ENCODE measurements around the gene COA1. TPM values are rescaled to one million over a fixed set of nuclear protein-coding genes. Genes with fewer than 3 reads are reported as not detected.

Gene COA1, protein sequence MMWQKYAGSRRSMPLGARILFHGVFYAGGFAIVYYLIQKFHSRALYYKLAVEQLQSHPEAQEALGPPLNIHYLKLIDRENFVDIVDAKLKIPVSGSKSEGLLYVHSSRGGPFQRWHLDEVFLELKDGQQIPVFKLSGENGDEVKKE
- total RNA-seq (2011; cell fraction: chromatin; rRNA removed; ENCODE audit: low replicate concordance): 181 and 261 TPM in 2 replicates
- 81.2 and 117 TPM in 2 replicates for total RNA-seq (2011; cell fraction: nucleolus; rRNA removed)
- 236 and 385 TPM in 2 replicates for total RNA-seq (2011; cell fraction: nucleoplasm; rRNA removed)
- total RNA-seq (2014; rRNA removed) (105 and 109 TPM in 2 replicates), total RNA-seq (2014; rRNA removed; fragmentation: Illumina TruSeq; extraction: Trizol) (197 TPM in 2 replicates), total RNA-seq (2015; rRNA removed; fragmentation: Illumina TruSeq; extraction: Trizol) (130 and 143 TPM in 2 replicates), total RNA-seq (2021) (137 and 149 TPM in 2 replicates), polyA plus RNA-seq (2011; rRNA removed) (98.9 and 105 TPM in 2 replicates), polyA plus RNA-seq (2014; fragmentation: Illumina TruSeq; extraction: Trizol) (190 and 215 TPM in 2 replicates), polyA plus RNA-seq (2014; fragmentation: Nextera tagmentation; extraction: Ambion mirVana) (100 to 1,000 TPM; 432 to 463 TPM), polyA plus RNA-seq (2014; rRNA removed) (181 and 203 TPM in 2 replicates), polyA minus RNA-seq (2011; rRNA and poly(A)+ RNA removed) (110 and 121 TPM in 2 replicates), Bru-seq, nascent RNA (percentile 91 among the genes with signal in this experiment), BruChase-seq, experiment 1, labeled RNA remaining after a 2-hour chase (percentile 95 among the genes with signal in this experiment), BruChase-seq, experiment 2, labeled RNA remaining after a 6-hour chase (percentile 94 among the genes with signal in this experiment)
- 79.1 and 145 TPM in 2 replicates for polyA plus RNA-seq (2011; cell fraction: cytosol; rRNA removed)
- 90.7 and 107 TPM in 2 replicates for polyA plus RNA-seq (2011; cell fraction: nucleus; rRNA removed)
- 163 and 167 TPM in 2 replicates for polyA plus RNA-seq (2012)
- polyA minus RNA-seq (2011; cell fraction: cytosol; rRNA and poly(A)+ RNA removed): 39.2 and 42.5 TPM in 2 replicates
- polyA minus RNA-seq (2011; cell fraction: nucleus; rRNA and poly(A)+ RNA removed): 60.6 and 89.1 TPM in 2 replicates
- long read RNA-seq, experiment 1, transcript COA1-201 (6 exons, 927 nt): major isoform, 71 of 165 reads
- long read RNA-seq, experiment 1, transcript COA1-219 (3 exons, 2,135 nt): minor isoform, 6 of 165 reads
- long read RNA-seq, experiment 1, transcript COA1-202 (7 exons, 1,085 nt): minor isoform, 5 of 165 reads
- long read RNA-seq, experiment 1, partial matches to known transcripts: 35 of 165 reads
- long read RNA-seq, experiment 1, other reads (novel, unspliced or antisense): 43 of 165 reads
- long read RNA-seq, experiment 2, transcript COA1-202 (7 exons, 1,085 nt): minor isoform, 6 of 101 reads
- long read RNA-seq, experiment 2, transcript COA1-203 (5 exons, 2,448 nt): minor isoform, 6 of 101 reads
- long read RNA-seq, experiment 2, transcript COA1-201 (6 exons, 927 nt): major isoform, 44 of 101 reads
- long read RNA-seq, experiment 2, partial matches to known transcripts: 16 of 101 reads
- long read RNA-seq, experiment 2, other reads (novel, unspliced or antisense): 28 of 101 reads
- long read RNA-seq, experiment 3, transcript COA1-201 (6 exons, 927 nt): major isoform, 66 of 128 reads
- long read RNA-seq, experiment 3, transcript COA1-202 (7 exons, 1,085 nt): minor isoform, 7 of 128 reads
- long read RNA-seq, experiment 3, partial matches to known transcripts: 27 of 128 reads
- long read RNA-seq, experiment 3, other reads (novel, unspliced or antisense): 23 of 128 reads

GRCh38 chr7:43729214-43729923 is at the start of gene COA1:
COA1 (minus strand) TSS chr7:43729523; CDS start chr7:43648614, 80,909 bp downstream.
- Histone ChIP-seq H3K9me3 (replicated peaks; ENCODE audit: control insufficient read depth, insufficient read depth, low read depth, low read length) (no peaks in the 10 kb centered on the region), H2AFZ (ENCODE audit: low read depth, low read length) (peak within 1 kb of the TSS; percentile 80), H3K4me1 (replicated peaks in 1 of 2; ENCODE audit: control insufficient read depth in 2 of 2, insufficient read depth in 2 of 2, low read length in 2 of 2) (peaks cover 9 to 11% of the 10 kb centered on the region in 2 experiments), H3K9me1 (ENCODE audit: control insufficient read depth, insufficient read depth, low read length) (no peaks in the 10 kb centered on the region), H3K9ac (ENCODE audit: insufficient read depth in 1 of 2, low read depth in 2 of 2, low read length in 2 of 2) (peak within 1 kb of the TSS; percentile 83 to 96), H3K4me3 (peak within 1 kb of the TSS; percentile 61), H3K4me2 (ENCODE audit: insufficient read depth, low read length) (peak within 1 kb of the TSS; percentile 92), H3K36me3 (ENCODE audit: control insufficient read depth, insufficient read depth, low read length) (peaks cover 17% of the 10 kb centered on the region; the same call in 2 of the 3 replicates), H4K20me1 (replicated peaks; ENCODE audit: control insufficient read depth, insufficient read depth, low read length) (no peaks in the 10 kb centered on the region), H3K79me2 (ENCODE audit: control insufficient read depth, insufficient read depth, low read length) (peaks cover 59% of the 10 kb centered on the region), H3K27ac (ENCODE audit: extremely low read depth, low read depth, low read length) (peak within 1 kb of the TSS; percentile 80), H3K27me3 (ENCODE audit: control insufficient read depth in 2 of 2, insufficient read depth in 2 of 2, low read length in 2 of 2) (no peaks in the 10 kb centered on the region)
- in situ Hi-C loops (cut with MboI): no loop called here
- no TSS peak for BruUV-seq (replicated peaks)
- ChIA-PET CTCF (ENCODE audit: low intra/inter-chr PET ratio) (interaction anchor here (1.2 kb wide), 1 partner anchor 109 kb away, joined by 3 read pairs; no protein-coding TSS in a partner anchor), POLR2A (interaction anchor here (0.6 to 4.8 kb wide), 16 partner anchors 7 to 991 kb away, joined by 3 to 32 read pairs (median 3); partner anchors contain the start of genes BLVRA and STK17A)
- FAIRE-seq (peak; percentile 90), DNase-seq (ENCODE audit: extremely low read depth in 1 of 4, low spot score in 3 of 4) (peak; percentile 76 to 96 (median 84)), ATAC-seq (peak; percentile 85)
- intact Hi-C loops (cut with micrococcal nuclease): loop anchor here (2.0 to 5.0 kb wide), 3 partner anchors 38 to 147 kb away; partner anchors contain the start of gene STK17A
- under 1% methylated on average over 60 of the region's 66 CpGs for WGBS (ENCODE audit: insufficient coverage, low coverage, missing lambda C conversion rate)
- TF ChIP-seq ZNF830 (CRISPR knock-in tag; IDR thresholded peaks at IDR 0.05) (no peak), THRAP3 (IDR thresholded peaks at IDR 0.05; ENCODE audit: borderline replicate concordance) (no peak), ZNF583 (CRISPR knock-in tag; IDR thresholded peaks at IDR 0.05) (0 out of 2 replicates have a peak, but pooled peaks have one; percentile 21), NELFE (IDR thresholded peaks at IDR 0.05; ENCODE audit: insufficient read depth, insufficient read length) (peak; percentile 30), ZC3H11A (IDR thresholded peaks at IDR 0.05; ENCODE audit: low read depth, low read length) (no peak), EZH2 (IDR thresholded peaks at IDR 0.05; ENCODE audit: borderline replicate concordance, low read depth, low read length) (no peak), RBM15 (IDR thresholded peaks at IDR 0.05; ENCODE audit: insufficient read depth, low read length) (no peak), WHSC1 (IDR thresholded peaks at IDR 0.05; ENCODE audit: low read length) (no peak), TEAD1 (CRISPR knock-in tag; IDR thresholded peaks at IDR 0.05) (peak in 1 of 2 experiments; percentile 24; a peak in 1 of 4 replicates), ESRRA (IDR thresholded peaks at IDR 0.05; ENCODE audit: borderline replicate concordance, low read depth) (peak; percentile 47; the same call in 1 of the 2 replicates)
- TF ChIP-seq, protein P1, sequence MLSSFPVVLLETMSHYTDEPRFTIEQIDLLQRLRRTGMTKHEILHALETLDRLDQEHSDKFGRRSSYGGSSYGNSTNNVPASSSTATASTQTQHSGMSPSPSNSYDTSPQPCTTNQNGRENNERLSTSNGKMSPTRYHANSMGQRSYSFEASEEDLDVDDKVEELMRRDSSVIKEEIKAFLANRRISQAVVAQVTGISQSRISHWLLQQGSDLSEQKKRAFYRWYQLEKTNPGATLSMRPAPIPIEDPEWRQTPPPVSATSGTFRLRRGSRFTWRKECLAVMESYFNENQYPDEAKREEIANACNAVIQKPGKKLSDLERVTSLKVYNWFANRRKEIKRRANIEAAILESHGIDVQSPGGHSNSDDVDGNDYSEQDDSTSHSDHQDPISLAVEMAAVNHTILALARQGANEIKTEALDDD (IDR thresholded peaks at IDR 0.05): peak; percentile 16; the same call in 1 of the 2 replicates
- TF ChIP-seq, protein P2, sequence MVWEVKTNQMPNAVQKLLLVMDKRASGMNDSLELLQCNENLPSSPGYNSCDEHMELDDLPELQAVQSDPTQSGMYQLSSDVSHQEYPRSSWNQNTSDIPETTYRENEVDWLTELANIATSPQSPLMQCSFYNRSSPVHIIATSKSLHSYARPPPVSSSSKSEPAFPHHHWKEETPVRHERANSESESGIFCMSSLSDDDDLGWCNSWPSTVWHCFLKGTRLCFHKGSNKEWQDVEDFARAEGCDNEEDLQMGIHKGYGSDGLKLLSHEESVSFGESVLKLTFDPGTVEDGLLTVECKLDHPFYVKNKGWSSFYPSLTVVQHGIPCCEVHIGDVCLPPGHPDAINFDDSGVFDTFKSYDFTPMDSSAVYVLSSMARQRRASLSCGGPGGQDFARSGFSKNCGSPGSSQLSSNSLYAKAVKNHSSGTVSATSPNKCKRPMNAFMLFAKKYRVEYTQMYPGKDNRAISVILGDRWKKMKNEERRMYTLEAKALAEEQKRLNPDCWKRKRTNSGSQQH (CRISPR knock-in tag; IDR thresholded peaks at IDR 0.05): no peak
